ENCODE measurements around the gene PID1. TPM values are rescaled to one million over a fixed set of nuclear protein-coding genes. Genes with fewer than 3 reads are reported as not detected.
"Not testable (repeated sequence)": the region's sequence is repeated elsewhere in the genome, so short reads cannot be mapped to it uniquely, and the experiment has no call there.

The PID1 gene
- total RNA-seq, 1 donor from 2014 or later = under 0.01 TPM

DNA sequence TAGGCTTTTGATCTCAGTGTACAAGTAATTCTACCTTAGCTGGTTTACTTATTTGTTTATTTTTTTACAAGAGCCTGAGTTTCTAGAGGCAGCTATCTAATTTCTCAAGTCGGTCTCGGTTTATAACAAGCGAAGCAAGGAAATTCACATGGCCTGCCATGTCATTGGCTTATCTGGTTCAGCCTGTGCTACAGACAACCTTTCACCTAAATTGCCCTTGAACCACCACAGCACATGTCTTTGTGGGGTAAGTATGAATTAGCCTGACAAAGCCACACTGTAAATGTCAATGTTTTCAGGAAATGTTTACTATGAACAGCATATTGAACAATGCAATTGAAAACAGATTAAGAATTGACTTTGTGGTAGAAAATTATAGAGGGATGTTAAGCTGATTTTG lies 167.1 kb downstream of the PID1 start:
- no peak for DNase-seq

DNA sequence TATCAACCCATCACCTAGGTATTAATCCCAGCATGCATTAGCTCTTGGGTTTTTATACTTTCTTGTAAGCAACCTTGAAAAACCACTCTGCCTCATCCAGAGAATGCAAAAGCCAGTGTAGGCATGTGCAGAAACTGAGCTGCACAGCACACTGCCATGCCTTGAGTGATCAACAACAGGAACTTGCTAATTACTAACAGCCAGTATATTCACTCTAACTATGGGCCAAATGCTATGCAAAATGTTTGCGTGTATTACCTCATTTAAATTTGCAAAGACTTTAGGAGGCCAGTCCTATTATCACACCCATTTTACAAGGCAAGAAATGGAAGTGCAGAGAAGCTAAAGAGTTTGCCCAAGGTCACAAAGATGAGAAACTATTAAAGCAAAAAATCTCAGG lies 169.8 kb downstream of the PID1 start:
- DNase-seq = no peak

DNA sequence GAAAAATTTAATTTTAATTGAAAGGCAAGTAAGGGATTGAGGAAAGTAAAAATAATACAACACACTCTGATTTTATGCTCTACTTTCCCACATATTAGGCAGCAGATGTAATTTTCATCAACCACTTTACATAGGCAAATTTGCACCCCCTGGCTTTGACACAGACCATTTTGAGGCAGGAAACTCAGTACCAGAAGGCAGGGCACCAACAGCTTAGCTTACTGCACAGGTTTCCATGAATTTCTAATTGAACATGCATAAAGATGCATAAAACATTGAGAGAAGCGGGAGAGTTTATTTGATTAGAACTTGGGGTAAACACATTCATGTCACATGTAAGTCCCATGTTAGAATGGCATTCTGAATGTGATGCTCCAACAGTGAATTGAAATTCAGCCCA lies 171.9 kb downstream of the PID1 start:
- no peak for DNase-seq

DNA sequence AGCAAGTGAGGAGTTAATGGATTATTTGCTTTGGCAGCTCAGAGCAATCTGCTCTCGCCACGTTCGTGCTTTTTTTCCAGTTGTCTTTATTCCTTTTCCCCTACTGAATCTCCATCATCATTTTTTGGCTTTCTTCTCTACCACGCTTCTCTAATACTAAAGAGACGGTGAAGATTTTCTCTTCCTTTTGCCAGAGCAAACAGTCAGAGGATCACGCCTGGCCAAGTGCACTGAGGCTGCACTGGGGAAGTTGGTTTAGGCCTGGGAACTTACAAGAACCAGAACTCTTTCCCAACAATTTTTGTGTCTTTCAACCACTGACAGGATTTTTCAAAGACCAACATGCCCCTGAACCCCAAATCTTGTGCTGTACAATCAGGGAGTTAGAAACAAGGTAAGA lies 172.3 kb downstream of the PID1 start:
- no peak for DNase-seq

DNA sequence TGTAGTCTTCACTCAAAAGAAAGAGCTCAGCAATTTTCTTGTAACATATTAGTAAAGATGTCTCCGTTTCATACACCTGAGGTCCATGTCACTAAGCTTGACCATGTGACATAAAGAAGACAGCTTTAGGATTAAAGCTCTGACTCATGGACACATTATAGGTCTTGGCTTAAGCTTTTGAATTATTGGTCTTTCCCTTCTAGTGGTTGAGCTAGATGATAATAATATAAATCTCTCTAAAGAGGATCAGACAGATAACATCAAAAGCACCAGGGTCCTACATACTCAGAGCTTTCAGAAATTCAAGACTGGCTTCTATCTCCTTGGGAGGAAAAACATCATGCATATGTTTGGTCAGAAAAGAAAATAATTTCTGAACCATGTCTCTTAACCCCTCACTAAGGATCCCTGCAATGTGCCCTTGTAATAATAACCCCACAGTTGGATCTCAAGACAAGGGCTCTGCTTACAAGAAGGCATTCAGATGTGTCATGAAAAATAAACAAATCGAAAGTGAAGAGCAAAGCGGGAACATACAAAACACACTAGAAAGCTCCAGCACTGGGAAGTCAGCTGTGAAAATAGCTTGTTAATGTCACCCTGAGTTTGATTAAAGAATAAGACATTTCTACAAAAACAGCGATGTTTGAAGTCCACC lies 174.5 kb downstream of the PID1 start:
- DNase-seq = no peak

DNA sequence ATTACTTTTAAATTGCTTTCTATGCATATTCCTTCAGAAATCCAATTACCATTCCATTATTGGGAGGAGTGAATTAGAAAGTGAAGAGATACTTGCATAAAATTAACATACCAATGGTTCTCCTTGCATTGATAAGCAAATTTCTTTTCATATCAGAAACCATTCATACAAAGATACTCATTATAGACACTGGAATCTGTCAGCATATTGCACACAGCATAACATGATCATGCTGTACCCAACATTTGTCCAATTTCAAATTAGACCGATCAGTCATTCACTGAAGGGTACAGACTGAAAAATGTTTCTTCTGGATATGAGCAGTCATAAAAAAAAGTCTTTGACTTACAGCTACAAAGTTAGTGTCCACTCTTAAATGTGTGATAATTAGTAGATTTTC lies 175.6 kb downstream of the PID1 start:
- DNase-seq = no peak

DNA sequence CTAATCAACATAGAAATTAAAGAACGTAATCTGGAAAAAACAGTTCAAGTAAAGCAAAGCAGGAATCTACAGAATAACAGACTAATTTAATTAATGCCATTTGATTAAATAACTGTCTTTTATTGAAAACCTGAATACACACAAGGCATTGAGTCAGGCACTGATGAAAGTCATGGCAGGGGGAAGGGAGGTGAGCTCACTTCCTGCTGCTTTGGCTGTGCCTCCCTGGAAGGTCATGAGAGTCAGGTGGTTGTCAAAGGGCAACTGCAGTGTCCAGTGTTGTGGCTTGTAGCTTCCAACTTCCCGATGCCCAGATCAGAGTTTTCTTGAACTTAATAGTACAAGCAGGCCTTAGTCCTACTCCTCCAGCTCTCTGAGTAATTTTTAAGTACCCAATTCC lies 180.9 kb downstream of the PID1 start:
- DNase-seq = no peak

DNA sequence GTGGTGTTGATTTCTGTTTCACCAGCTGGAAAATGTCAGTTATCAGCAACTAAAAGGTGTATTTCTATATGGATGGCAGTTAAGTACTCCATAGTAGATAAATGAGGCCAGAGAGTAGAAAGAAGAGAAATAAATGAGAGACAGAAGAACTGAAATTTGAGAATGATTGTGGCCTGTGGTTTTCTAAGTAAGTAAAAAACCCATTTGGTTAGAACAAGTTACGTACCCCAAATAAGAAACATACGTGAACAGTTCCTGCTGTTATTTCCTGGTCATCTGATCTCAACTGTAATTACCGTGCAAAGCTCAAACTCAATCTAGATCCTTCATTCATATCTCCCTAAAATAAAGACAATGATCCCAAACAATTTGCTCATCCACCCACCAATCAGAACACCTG lies 181.3 kb downstream of the PID1 start:
- DNase-seq = no peak

DNA sequence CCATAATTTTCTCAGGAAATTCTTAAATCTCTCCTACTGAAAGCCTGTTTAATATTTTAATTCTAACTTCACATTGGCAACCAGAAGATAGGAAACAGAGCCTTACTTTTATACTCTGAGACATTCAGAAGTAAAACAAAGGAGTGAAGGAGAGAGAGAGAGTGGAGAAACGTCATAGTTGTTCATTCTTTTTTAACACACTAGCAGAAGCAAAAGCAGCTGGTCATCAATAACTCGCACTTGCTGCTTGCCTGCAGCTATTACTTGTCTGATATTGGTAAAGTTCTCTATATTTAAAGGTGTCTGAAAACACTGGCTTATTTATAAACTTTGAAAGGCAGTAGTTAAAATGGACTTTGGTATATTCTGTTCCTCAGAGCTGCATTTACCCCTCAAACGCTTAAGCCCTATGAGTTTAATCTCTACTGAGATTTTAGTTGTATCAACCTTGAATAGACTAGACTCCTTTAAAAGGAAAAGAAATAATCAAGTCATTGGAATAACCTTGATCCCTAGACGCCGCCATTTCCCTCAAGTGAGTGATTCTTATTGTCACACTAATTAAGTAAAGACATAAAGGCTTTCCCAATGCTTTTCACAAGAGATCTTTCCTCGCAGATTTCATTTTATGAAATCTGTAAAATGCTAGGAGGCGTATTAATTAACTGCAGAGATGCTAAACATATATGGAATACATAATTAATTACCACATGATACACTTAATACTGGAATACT lies 182.0 kb downstream of the PID1 start:
- DNase-seq = no peak

DNA sequence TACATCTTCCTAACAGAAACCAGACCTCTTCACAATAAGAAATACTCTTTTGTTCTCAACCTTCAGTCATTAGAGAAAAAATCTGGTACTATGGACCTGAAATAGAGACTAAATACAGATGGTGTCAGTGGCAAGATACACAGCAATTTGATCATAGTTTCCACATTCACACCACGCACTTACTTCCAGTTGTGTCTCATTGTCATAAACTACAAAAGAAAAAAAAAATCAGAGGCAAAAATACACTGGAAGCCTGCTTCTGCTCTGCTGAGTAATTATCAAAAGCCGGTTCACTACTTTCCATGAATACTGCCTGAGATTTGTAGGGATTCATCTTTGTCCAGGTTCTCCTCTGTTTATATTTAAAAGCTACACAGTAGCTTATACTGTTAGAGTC lies 182.6 kb downstream of the PID1 start:
- no peak for DNase-seq

DNA sequence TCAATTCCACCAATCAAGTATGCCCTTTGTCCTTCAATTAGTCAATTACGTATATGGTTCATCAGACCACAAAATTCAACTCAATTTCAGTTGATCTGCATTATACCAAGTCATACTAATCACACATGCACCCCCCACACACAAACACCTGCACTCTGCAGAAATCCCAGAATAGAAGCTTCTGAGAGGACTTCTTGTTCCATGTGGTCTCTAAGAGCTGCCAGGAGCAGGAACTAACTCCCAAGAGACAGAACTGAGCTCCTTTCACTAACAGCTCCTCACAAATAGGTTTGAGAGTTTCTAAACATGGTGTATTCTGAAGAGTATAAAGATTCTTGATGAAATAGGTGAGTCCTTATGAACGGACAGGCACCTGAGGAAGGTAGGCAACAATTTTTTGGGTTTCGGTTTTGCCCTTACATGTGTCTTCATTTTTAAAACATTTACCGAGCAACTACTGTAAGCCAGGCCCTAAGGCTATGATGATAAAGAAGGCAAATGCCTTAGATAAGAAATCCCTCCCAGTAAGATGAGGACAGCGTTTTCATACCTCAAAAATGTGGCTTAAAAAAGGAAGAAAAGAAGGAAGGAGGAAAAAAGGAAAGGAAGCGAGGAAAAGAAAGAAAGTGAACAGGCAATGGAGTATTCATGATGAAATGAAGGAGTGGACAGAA lies 183.1 kb downstream of the PID1 start:
- no peak for DNase-seq

DNA sequence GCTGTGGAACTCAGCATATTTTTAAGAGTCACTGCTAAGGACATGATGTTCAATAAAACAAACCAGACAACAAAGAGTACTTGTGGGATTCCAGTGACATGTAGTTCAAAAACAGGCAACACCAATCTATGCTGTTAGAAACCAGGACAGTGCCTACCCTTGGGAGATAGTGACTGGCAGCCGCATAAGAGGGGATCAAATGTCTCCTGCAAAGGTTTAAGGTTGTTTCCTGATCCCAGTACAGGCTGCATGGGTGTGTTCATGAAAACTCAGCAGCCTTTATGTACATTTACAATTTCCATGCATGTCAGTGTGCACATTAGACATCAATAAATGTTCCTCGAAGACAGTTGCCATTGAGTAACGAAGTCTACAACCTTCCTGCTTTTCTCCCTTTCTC lies 183.8 kb downstream of the PID1 start:
- DNase-seq = no peak

DNA sequence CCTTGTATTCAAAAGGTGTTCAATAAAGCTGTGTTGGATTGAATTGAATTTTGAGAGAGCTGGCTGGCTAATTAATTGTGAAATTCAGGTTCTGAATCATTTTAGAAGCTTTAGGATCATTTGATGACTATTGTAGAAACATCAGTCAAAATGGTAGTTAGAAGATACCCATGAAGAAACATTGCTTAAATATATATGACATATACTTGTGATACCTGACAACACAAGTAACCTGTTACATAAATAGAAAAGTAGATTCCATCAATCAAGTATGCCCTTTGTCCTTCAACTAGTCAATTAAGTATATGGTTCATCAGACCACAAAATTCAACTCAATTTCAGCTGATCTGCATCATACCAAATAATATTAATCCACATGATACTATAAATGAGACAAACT lies 185.6 kb downstream of the PID1 start:
- no peak for DNase-seq

DNA sequence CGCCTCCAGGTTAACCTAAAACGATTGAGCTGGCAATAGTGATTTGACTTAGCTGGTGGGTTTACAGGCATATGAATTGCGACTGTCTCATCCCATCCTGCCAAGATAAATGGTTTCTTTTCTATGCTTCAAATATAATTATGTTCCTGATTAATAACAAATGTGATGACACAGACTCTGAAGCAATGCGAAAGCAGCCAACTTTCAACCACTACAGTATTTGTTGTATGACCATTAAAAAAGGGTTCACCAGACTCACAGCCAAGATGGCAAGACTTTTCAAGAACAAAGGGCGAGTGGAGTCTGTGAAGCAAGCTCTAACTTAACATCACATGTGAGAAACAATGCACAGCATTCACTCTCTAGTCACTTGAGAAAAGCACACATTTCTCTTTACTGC lies 186.6 kb downstream of the PID1 start:
- DNase-seq = no peak

DNA sequence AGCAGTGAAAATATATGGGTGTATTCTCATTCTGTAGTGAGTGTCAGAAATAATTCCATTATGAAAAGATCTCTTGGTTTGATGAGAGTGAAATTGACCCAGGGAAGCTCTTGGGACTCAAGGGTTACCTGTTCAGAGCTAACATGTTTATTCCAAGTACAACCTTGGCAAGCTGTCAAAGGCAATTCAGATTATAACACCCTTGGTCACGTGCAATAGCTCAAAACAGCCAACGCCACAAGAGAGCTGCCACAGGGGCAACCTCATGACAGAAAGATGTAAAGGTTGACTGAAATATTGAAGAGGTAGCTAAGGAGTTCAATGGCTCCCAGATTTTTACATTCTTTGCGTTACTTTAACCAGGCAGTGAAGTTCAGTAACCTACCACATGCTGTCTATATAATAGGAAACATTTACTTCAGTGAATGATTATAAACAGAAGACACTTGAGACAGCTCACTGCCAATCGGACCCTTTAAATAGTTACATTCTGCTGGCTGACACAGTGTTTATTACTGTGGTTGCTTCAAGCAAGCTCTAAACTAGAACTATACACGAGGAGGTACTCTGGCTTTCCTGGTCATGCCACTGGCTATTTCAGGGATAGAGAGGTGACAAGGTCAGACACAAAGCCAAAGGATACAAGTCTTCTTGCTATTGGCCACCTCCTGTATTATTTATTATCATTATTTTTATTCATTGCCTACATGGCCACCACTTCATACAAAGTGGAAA lies 187.3 kb downstream of the PID1 start:
- no peak for DNase-seq

DNA sequence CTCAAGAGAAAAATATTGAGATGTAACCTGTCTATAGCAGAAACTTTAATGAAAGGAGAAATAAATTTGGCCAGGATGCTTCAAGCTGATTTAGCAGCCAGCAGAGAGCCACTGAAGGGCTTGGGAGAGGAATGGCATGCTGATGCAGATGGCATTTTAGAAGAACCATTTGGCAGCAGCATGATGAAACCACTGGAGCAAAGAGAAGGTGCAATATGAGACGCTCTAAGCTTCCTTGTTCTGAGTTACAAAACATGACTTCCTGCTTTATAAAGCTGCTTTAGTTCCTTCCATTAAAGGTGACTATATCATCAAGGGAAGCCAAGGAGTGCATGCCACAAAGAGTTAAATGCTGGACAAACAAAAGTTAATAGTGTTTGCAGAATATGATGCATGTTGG lies 189.7 kb downstream of the PID1 start:
- no peak for DNase-seq

DNA sequence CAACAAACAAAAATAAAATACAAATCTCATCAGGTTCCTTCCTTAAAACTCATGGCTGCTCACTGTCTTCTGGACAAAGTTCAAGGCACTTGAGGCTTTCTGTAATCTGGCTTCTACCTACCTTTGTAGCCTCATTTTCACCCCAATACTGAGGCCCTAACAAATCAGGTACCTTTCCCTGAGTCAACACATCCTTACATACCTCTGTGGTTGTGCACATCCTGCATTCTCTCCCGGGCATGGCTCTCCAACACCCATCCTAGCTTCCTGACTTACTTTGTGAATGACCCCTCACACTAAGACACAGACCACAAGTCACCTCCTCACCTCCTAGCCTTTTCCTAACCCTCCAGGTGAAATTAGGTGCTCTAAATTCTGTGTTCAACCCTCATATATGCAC lies 190.9 kb downstream of the PID1 start:
- no peak for DNase-seq

DNA sequence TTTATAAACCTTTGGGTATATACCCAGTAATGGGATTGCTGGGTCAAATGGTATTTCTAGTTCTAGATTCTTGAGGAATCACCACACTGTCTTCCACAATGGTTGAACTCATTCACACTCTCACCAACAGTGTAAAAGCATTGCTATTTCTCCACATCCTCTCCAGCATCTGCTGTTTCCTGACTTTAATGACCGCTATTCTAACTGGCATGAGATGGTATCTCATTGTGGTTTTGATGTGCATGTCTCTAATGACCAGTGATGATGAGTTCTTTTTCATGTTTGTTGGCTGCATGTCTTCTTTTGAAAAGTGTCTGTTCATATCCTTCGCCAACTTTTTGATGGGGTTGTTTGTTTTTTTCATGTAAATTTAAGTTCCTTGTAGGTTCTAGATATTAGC lies 194.2 kb downstream of the PID1 start:
- DNase-seq = not testable (repeated sequence)

DNA sequence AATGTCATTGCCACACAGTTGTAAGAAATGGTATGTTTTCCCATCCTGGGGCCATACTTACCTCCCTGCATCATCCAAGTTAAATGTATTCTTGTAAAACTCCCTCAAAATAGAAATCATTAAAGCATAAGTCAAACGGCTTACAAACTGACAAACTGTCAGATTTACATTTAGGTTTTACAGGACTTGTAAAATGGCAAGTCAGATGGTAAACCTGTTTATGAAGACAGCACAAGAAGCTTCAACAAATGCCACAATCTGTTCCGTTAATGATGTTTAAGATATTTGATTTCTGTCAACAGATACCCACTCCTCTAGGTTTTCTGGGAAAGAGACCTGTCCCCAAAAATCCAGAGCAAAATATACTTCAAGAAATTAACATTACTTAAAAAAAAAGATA lies 197.2 kb downstream of the PID1 start:
- DNase-seq = no peak

DNA sequence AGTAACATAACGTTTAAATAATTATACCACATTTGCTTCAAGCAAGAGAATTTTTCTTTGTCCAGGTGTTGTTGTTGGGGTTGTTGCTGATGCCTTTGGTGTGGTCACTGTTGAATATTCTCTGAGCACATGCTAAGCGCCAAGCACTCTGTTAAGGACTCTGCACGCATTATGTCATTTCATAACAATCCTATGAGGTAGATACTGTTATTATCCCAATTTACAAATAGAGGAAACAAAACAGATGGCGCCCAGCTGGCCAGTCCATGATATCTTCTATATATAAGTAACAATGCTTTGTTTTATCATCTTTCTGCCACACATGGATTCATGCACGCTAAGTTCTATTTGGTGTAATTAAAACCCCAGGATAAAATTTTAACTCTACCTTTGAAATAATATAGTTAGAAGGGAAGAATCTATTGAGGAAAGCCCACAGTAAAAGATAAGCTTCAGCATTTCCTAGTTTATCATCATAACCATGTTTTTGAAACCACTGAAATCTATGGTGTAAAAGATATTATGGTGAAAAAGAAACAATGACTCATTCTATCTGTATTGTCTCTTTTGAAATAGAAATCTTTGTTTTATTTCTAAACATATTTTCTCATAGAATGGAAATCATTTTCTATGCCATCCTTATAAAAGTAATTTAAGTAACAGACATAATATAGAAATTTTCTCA lies 199.7 kb downstream of the PID1 start:
- no peak for DNase-seq

DNA sequence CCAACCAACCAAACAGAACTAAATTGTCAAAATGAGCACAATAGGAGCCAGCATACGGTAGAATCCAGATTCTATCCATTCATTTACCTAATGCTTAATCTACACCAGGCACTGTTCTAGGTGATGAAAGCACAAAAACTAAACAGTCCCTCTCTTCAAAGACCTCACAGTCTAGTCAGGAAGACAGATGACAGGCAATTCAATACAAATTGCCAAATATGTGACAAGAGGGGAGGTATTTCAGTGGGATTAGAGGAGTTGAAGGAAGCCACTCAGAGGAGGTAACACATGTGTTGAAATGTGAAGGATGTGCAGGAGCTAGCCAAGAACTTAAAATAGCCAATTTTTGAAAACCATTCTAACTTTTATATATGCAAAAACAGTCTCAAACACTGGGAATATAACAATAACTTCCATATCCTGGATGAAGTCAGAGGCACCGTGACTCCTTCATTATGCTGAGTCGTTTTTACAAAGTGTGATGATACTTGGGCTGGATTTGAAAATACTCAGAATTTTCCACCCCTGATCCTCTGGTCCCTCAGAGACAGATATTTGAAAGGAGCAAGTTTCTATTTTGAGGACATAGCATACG lies 204.9 kb downstream of the PID1 start:
- no peak for DNase-seq

DNA sequence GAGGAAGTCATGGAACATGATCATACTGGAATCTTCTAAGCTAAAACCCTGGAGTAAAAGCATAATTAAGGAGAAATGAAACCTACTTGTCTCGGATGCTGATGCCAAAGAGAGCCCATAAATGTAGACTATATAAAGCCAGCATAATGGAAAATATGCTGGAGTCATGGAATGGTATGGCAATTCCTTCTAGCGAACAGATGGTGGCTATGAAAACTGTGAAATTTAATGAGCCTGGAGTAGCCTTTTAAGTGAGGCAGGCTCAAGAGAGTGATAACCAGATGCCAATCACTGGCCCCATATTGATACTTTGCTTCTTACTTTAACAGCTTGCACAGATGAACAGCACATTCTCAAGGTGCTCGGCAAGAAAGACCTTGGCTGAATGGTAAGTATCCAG lies 206.3 kb downstream of the PID1 start:
- DNase-seq = no peak

DNA sequence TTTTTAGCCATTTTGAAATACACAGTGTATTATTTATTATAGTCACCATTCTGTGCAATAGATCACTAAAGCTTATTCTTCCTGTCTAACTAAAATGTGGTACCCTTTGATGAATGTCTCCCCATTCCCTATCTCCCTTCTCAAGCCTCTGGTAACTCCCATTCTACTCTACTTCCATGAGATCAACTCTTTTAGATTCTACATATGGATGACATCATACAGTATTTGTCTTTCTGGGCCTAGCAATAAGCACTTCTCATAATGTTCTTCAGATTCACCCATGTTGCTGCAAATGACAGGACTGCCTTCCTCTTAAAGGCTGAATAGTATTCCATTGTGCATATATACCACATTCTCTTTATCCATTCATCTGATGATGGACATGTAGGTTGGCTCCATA lies 210.9 kb downstream of the PID1 start:
- DNase-seq = no peak
